Keratinocyte (primary cell): ENCODE results near the gene ZNF747. TPM values are rescaled to one million over a fixed set of nuclear protein-coding genes. Genes with fewer than 3 reads are reported as not detected.

ENCODE experiments used
- DNase-seq: peaks from one replicate; pipeline ENCODE4 v3.0.0-alpha.2; 2011; ENCODE audit warnings: low read depth, missing footprints, low spot score
- FAIRE-seq: peaks from 2 replicates; lab custom pipeline; 2011; peaks lifted over from hg19 to GRCh38; lab: Jason Lieb, UNC
- H2AFZ ChIP-seq: 2 replicates; pipeline ENCODE4 v1.6.0; 2012; ENCODE audit warnings: low read length, control low read depth, inconsistent platforms; ENCODE audit not compliant: control insufficient read depth
- H3K27ac ChIP-seq: 2 replicates; pipeline ENCODE4 v1.5.1; 2011; ENCODE audit warnings: low read length; ENCODE audit not compliant: control insufficient read depth, insufficient read depth
- H3K27me3 ChIP-seq: 3 replicates; pipeline ENCODE4 v1.6.0; 2011; ENCODE audit warnings: low read length; ENCODE audit not compliant: control insufficient read depth, insufficient read depth; ENCODE audit errors: extremely low read depth
- H3K36me3 ChIP-seq, 2 experiments: 2 replicates in 1 of 2; 3 replicates in 1 of 2; pipeline ENCODE4 v1.5.1; 2011; ENCODE audit warnings: low read length in 2 of 2, mild to moderate bottlenecking in 1 of 2; ENCODE audit not compliant: control insufficient read depth in 2 of 2, insufficient read depth in 2 of 2; ENCODE audit errors: extremely low read depth in 1 of 2
- H3K4me1 ChIP-seq: 3 replicates; pipeline ENCODE4 v1.5.1; 2011; ENCODE audit warnings: low read length; ENCODE audit not compliant: control insufficient read depth, insufficient read depth; ENCODE audit errors: extremely low read depth
- H3K4me2 ChIP-seq: 3 replicates; pipeline ENCODE4 v1.6.0; 2011; ENCODE audit warnings: low read depth, low read length; ENCODE audit not compliant: control insufficient read depth, insufficient read depth; ENCODE audit errors: extremely low read depth
- H3K4me3 ChIP-seq, 3 experiments: fragments of 200-600 bp in 1 of 3; sonication (generic) in 1 of 3; 2 replicates in 2 of 3; 3 replicates in 1 of 3; pipeline ENCODE4 v1.5.1; 2011 to 2016; ENCODE audit warnings: low read length in 3 of 3, mild to moderate bottlenecking in 3 of 3, control low read depth in 2 of 3, inconsistent platforms in 1 of 3, low read depth in 1 of 3, mixed read lengths in 1 of 3, mixed run types in 1 of 3, moderate library complexity in 1 of 3; ENCODE audit not compliant: control insufficient read depth in 2 of 3, insufficient read depth in 2 of 3; ENCODE audit errors: extremely low read depth in 1 of 3
- H3K79me2 ChIP-seq: 2 replicates; pipeline ENCODE4 v1.6.0; 2012; ENCODE audit warnings: low read length; ENCODE audit not compliant: control insufficient read depth, insufficient read depth
- H3K9ac ChIP-seq: 3 replicates; pipeline ENCODE4 v1.6.0; 2011; ENCODE audit warnings: low read length; ENCODE audit not compliant: control insufficient read depth, insufficient read depth; ENCODE audit errors: extremely low read depth
- H3K9me1 ChIP-seq: 3 replicates; pipeline ENCODE4 v1.6.0; 2011; ENCODE audit warnings: low read length; ENCODE audit not compliant: control insufficient read depth, insufficient read depth; ENCODE audit errors: extremely low read depth
- H3K9me3 ChIP-seq: 2 replicates; pipeline ENCODE4 v1.5.1; 2012; ENCODE audit warnings: low read depth, low read length; ENCODE audit not compliant: control insufficient read depth
- H4K20me1 ChIP-seq: 3 replicates; pipeline ENCODE4 v1.6.0; 2011; ENCODE audit warnings: low read length; ENCODE audit not compliant: control insufficient read depth, insufficient read depth; ENCODE audit errors: extremely low read depth
- CTCF ChIP-seq, 3 experiments: IDR thresholded peaks in 1 of 3; conservative IDR thresholded peaks in 1 of 3; optimal IDR thresholded peaks in 1 of 3; 2 replicates in 2 of 3; 3 replicates in 1 of 3; pipeline versions ENCODE3 to v1.5.1; 2011; ENCODE audit warnings: low read length in 3 of 3, mild to moderate bottlenecking in 3 of 3, moderate library complexity in 2 of 3, control low read depth in 1 of 3, inconsistent platforms in 1 of 3; ENCODE audit not compliant: insufficient read depth in 2 of 3; ENCODE audit errors: extremely low read depth in 1 of 3
- EZH2 ChIP-seq: IDR thresholded peaks from one replicate; pipeline ENCODE4 v1.6.1; 2012; ENCODE audit warnings: inconsistent platforms, mild to moderate bottlenecking, low read length, moderate library complexity
- dilution Hi-C: fragments of 300-500 bp; cut with MboI; formaldehyde crosslinking; loops from one replicate; pipeline ENCODE4 v1.7.0; 2020; ENCODE audit warnings: low sequenced_read_pairs; ENCODE audit not compliant: extremely low pct_ligation_motif_present
- polyA plus RNA-seq, 5 experiments: library from polyadenylated mRNA; depleted of rRNA in 3 of 5; stranded (reverse) in 3 of 5; stranded (forward) in 1 of 5; unstranded in 1 of 5; fragments of >200 nt; gene quantifications; 1 replicate in 1 of 5; 2 replicates in 3 of 5; 3 replicates in 1 of 5; pipeline versions ENCODE4 v1.2.1 to v1.2.3, GENCODE V29; 2011 to 2012; ENCODE audit warnings: missing spikeins in 2 of 5, low read depth in 1 of 5, low replicate concordance in 1 of 5

Gene ZNF747
- polyA plus RNA-seq, 1 donor (not counting 4 experiments of a cell fraction or from before 2014, with no cell fraction given) = 2.7 TPM

GRCh38 chr16:30532285-30533145 is 2.1 kb downstream of the ZNF747 start:
- Histone ChIP-seq H3K36me3 (no peaks in the 10 kb centered on the region), H3K9ac (no peak overlapping the region), H3K9me1 (no peaks in the 10 kb centered on the region), H2AFZ (no peak overlapping the region), H3K27me3 (no peaks in the 10 kb centered on the region), H3K9me3 (no peaks in the 10 kb centered on the region), H3K4me2 (no peak overlapping the region), H3K4me3 (no peak overlapping the region), H3K79me2 (peaks cover 11% of the 10 kb centered on the region), H3K4me1 (peaks cover 26% of the 10 kb centered on the region), H4K20me1 (no peaks in the 10 kb centered on the region), H3K27ac (no peak overlapping the region)
- no peak for TF ChIP-seq EZH2
- no peak for TF ChIP-seq CTCF (optimal IDR thresholded peaks at IDR 0.05 in 1 of 3, IDR thresholded peaks at IDR 0.05 in 1 of 3, conservative IDR thresholded peaks at IDR 0.05 in 1 of 3; ENCODE audit: extremely low read depth in 1 of 3, insufficient read depth in 2 of 3, low read length in 3 of 3)
- DNase-seq (no peak), FAIRE-seq (no peak)
- dilution Hi-C loops = no loop called here

GRCh38 chr16:30530163-30531037 is 4.3 kb downstream of the ZNF747 start:
- no peak overlapping the region for H3K4me3 ChIP-seq
- H2AFZ ChIP-seq = no peak overlapping the region
- H3K27ac ChIP-seq = no peak overlapping the region
- no peaks in the 10 kb centered on the region for H3K9me3 ChIP-seq
- peaks cover 11% of the 10 kb centered on the region for H3K79me2 ChIP-seq
- H4K20me1 ChIP-seq = no peaks in the 10 kb centered on the region
- no peaks in the 10 kb centered on the region for H3K36me3 ChIP-seq
- H3K4me2 ChIP-seq = no peak overlapping the region
- peaks cover 23% of the 10 kb centered on the region for H3K4me1 ChIP-seq
- no peak for TF ChIP-seq CTCF (optimal IDR thresholded peaks at IDR 0.05 in 1 of 3, IDR thresholded peaks at IDR 0.05 in 1 of 3, conservative IDR thresholded peaks at IDR 0.05 in 1 of 3; ENCODE audit: extremely low read depth in 1 of 3, insufficient read depth in 2 of 3, low read length in 3 of 3)
- no peak for TF ChIP-seq EZH2
- no peak overlapping the region for H3K9ac ChIP-seq
- DNase-seq = no peak
- no peaks in the 10 kb centered on the region for H3K27me3 ChIP-seq
- no peaks in the 10 kb centered on the region for H3K9me1 ChIP-seq
- FAIRE-seq = no peak
- dilution Hi-C loops = no loop called here
